PC-9 (cell line): ENCODE results near the gene RNF112. TPM values are rescaled to one million over a fixed set of nuclear protein-coding genes. Genes with fewer than 3 reads are reported as not detected.

Experiments
- BruUV-seq: library from RNA; stranded (reverse); fragments of 400-500 nt; replicated peaks from 2 replicates; lab custom pipeline; 2021; lab: Mats Ljungman, UMichigan
- CTCF ChIA-PET: fragments of 300-600 bp; sonication (Branson Sonifier 250); formaldehyde crosslinking; loops from one replicate; lab custom pipeline; 2022; ENCODE audit warnings: antibody characterized with exemption; lab: Charles Lee
- POLR2A ChIA-PET: fragments of 300-600 bp; sonication (Branson Sonifier 250); formaldehyde crosslinking; loops from one replicate; lab custom pipeline; 2022; ENCODE audit warnings: antibody characterized with exemption; ENCODE audit not compliant: unreplicated experiment; lab: Charles Lee
- DNase-seq, 2 experiments: peaks; one replicate each; pipeline versions ENCODE4 v3.0.0 to v3.0.0-alpha.2; 2015 to 2022; ENCODE audit warnings: mixed read lengths in 1 of 2
- H2AFZ ChIP-seq: fragments of 200-600 bp; sonication (generic); 2 replicates; pipeline ENCODE4 v1.8.1; 2017; ENCODE audit warnings: antibody characterized with exemption
- H3F3A ChIP-seq: fragments of 200-600 bp; sonication (generic); 2 replicates; pipeline ENCODE4 v1.8.1; 2017; ENCODE audit warnings: antibody characterized with exemption, mild to moderate bottlenecking, low read depth; ENCODE audit not compliant: insufficient read depth
- H3K27ac ChIP-seq: fragments of 200-600 bp; sonication (generic); 2 replicates; pipeline ENCODE4 v1.6.1; 2016; ENCODE audit warnings: mixed run types
- H3K27me3 ChIP-seq: fragments of 200-600 bp; sonication (generic); 2 replicates; pipeline ENCODE4 v1.6.1; 2016; ENCODE audit warnings: low read depth, mixed run types; ENCODE audit not compliant: insufficient read depth
- H3K36me3 ChIP-seq: fragments of 200-600 bp; sonication (generic); 2 replicates; pipeline ENCODE4 v1.6.1; 2016; ENCODE audit warnings: low read depth, mixed run types
- H3K4me1 ChIP-seq: fragments of 200-600 bp; sonication (generic); replicated peaks from 2 replicates; pipeline ENCODE4 v1.6.1; 2016; ENCODE audit warnings: mixed run types; ENCODE audit not compliant: insufficient read depth
- H3K4me2 ChIP-seq: fragments of 200-600 bp; sonication (generic); 2 replicates; pipeline ENCODE4 v1.6.1; 2017; ENCODE audit warnings: mixed run types
- H3K4me3 ChIP-seq: fragments of 200-600 bp; sonication (generic); 2 replicates; pipeline ENCODE4 v1.6.1; 2016; ENCODE audit warnings: mixed run types
- H3K79me2 ChIP-seq: fragments of 200-600 bp; sonication (generic); 2 replicates; pipeline ENCODE4 v1.6.1; 2017; ENCODE audit warnings: low read depth, mixed run types
- H3K9me2 ChIP-seq: fragments of 200-600 bp; sonication (generic); 2 replicates; pipeline ENCODE4 v1.8.1; 2017; ENCODE audit warnings: mild to moderate bottlenecking; ENCODE audit not compliant: insufficient read depth
- H3K9me3 ChIP-seq: fragments of 200-600 bp; sonication (generic); 2 replicates; pipeline ENCODE4 v1.8.1; 2016; ENCODE audit warnings: low read depth; ENCODE audit not compliant: insufficient read depth
- H4K20me1 ChIP-seq: fragments of 200-600 bp; sonication (generic); 2 replicates; pipeline ENCODE4 v1.8.1; 2017; ENCODE audit not compliant: insufficient read depth
- EZH2 ChIP-seq: fragments of 200-600 bp; sonication (generic); IDR thresholded peaks from 2 replicates; pipeline ENCODE4 v1.8.0; 2017; ENCODE audit warnings: antibody characterized with exemption, low read depth
- intact Hi-C: fragments of 100-400 bp; cut with micrococcal nuclease; formaldehyde crosslinking; loops from one replicate; pipeline ENCODE4 v1.10.0; 2022; ENCODE audit not compliant: unreplicated experiment
- total RNA-seq: library from RNA; stranded (reverse); gene quantifications from 2 replicates; pipeline ENCODE4 v1.2.3, GENCODE V29; 2021
- TF ChIP-seq, protein P1 (sequence below): fragments of 200-600 bp; sonication (generic); conservative IDR thresholded peaks from 2 replicates; pipeline ENCODE4 v1.6.1; 2017; ENCODE audit warnings: mixed run types, antibody characterized with exemption, mild to moderate bottlenecking, moderate library complexity

The RNF112 gene
- total RNA-seq, 1 experiment from 2014 or later: 2.0 TPM

DNA sequence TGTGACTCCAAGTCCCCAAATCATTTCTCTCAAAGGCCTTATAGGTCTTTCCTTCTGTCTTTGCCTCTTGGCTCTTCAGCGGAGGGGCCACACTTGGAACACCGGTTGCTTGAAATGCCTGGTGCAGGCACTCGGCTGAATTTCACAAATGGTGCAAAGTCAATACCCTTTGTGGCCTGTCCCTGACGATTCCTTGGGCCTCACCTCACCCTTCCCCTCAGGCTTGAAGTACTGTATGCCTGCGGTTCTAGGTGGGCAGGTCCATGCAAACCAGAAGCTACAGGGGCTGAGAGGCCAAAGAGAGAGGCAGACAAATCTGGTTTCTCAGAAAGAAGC, 44.4 kb upstream of the RNF112 start:
- H3K9me2 ChIP-seq: no peaks in the 10 kb centered on the region
- no TSS peak for BruUV-seq
- no peak overlapping the region for H3K4me2 ChIP-seq
- no peak overlapping the region for H2AFZ ChIP-seq
- no peak overlapping the region for H3K4me3 ChIP-seq
- no peaks in the 10 kb centered on the region for H3K36me3 ChIP-seq
- DNase-seq: no peak
- peaks cover 6% of the 10 kb centered on the region for H3K79me2 ChIP-seq
- no peak for TF ChIP-seq EZH2
- TF ChIP-seq, protein P1, sequence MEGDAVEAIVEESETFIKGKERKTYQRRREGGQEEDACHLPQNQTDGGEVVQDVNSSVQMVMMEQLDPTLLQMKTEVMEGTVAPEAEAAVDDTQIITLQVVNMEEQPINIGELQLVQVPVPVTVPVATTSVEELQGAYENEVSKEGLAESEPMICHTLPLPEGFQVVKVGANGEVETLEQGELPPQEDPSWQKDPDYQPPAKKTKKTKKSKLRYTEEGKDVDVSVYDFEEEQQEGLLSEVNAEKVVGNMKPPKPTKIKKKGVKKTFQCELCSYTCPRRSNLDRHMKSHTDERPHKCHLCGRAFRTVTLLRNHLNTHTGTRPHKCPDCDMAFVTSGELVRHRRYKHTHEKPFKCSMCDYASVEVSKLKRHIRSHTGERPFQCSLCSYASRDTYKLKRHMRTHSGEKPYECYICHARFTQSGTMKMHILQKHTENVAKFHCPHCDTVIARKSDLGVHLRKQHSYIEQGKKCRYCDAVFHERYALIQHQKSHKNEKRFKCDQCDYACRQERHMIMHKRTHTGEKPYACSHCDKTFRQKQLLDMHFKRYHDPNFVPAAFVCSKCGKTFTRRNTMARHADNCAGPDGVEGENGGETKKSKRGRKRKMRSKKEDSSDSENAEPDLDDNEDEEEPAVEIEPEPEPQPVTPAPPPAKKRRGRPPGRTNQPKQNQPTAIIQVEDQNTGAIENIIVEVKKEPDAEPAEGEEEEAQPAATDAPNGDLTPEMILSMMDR: no peak
- H3F3A ChIP-seq: peaks cover 6% of the 10 kb centered on the region
- intact Hi-C loops: no loop called here
- no peaks in the 10 kb centered on the region for H4K20me1 ChIP-seq
- H3K27ac ChIP-seq: no peak overlapping the region
- H3K4me1 ChIP-seq: peaks cover 7% of the 10 kb centered on the region
- H3K9me3 ChIP-seq: no peaks in the 10 kb centered on the region
- POLR2A ChIA-PET: no interaction called here
- CTCF ChIA-PET: no interaction called here
- H3K27me3 ChIP-seq: no peaks in the 10 kb centered on the region

DNA sequence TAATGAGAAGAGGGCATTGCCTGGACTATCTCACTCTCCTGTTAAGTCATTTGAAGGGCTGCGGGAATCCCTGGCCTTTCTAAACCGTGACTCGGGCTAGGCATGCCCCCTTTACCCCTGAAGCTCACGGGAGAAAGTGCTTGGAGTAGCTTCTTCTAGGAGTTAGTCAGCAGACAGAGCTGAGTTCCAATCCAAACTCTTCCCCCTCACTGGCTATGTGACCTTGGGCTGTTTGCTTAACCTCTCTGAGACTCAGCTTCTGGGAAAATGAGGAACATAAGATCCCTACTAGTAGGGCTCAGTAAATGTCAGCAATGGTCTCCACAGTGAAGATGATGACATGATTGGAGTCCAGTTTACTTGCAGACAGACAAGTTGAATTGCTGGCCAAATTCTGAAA, 42.8 kb upstream of the RNF112 start:
- CTCF ChIA-PET: no interaction called here
- Histone ChIP-seq H4K20me1 (no peaks in the 10 kb centered on the region), H3K9me2 (no peaks in the 10 kb centered on the region), H3F3A (peaks cover under 1% of the 10 kb centered on the region), H3K4me2 (no peak overlapping the region), H3K27me3 (no peaks in the 10 kb centered on the region), H3K36me3 (no peaks in the 10 kb centered on the region), H3K4me1 (peaks cover 3% of the 10 kb centered on the region), H3K4me3 (no peak overlapping the region), H3K9me3 (no peaks in the 10 kb centered on the region), H2AFZ (no peak overlapping the region), H3K27ac (no peak overlapping the region), H3K79me2 (no peaks in the 10 kb centered on the region)
- DNase-seq: no peak
- POLR2A ChIA-PET: no interaction called here
- TF ChIP-seq, protein P1: no peak
- TF ChIP-seq EZH2: no peak
- BruUV-seq: no TSS peak
- intact Hi-C loops: no loop called here

DNA sequence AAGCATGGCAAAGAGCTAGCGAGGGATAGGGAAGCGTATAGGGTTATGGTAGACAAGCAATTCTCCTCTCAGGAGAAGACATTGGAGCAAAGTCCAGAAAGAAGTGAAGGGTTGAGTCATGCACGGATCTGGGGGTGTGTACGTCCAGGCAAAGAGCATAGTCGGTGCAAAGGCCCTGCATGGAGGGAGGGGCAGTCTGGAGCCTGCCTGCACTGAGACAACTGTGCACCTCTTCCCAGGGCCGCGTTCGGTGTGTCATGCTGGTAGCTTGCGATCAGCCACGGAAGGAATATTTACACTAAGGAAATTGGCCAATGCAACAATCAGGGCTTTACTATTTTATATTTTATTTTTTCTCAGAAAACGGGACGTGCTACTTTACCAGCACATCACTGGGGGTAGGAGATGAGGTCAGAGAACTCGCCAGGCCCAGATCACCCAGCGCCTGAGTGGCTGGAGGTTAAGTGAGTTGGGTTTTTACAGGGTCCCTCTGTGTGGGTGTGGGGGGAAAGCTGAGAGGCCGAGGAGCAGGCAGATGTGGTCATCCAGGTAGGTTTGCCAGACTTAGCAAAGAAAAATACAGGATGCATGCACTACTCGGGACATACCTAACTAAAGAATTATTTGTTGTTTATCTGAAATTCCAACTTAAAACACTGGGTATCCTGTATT, 41.8 kb upstream of the RNF112 start:
- no peak for TF ChIP-seq EZH2
- H3K4me2 ChIP-seq: no peak overlapping the region
- no peaks in the 10 kb centered on the region for H3K4me1 ChIP-seq
- no peaks in the 10 kb centered on the region for H3K79me2 ChIP-seq
- H3F3A ChIP-seq: no peaks in the 10 kb centered on the region
- no peak overlapping the region for H3K4me3 ChIP-seq
- H3K27me3 ChIP-seq: no peaks in the 10 kb centered on the region
- POLR2A ChIA-PET: interaction anchor here (0.5 kb wide), 1 partner anchor 383 kb away, joined by 18 read pairs; no protein-coding TSS in a partner anchor
- H3K9me2 ChIP-seq: no peaks in the 10 kb centered on the region
- H2AFZ ChIP-seq: no peak overlapping the region
- no peaks in the 10 kb centered on the region for H3K9me3 ChIP-seq
- intact Hi-C loops: no loop called here
- no peaks in the 10 kb centered on the region for H3K36me3 ChIP-seq
- no peak overlapping the region for H3K27ac ChIP-seq
- BruUV-seq: no TSS peak
- CTCF ChIA-PET: no interaction called here
- H4K20me1 ChIP-seq: no peaks in the 10 kb centered on the region
- no peak for DNase-seq
